Stimulated activated CD4-positive, alpha-beta T cell treated with anti-CD3 and anti-CD28 coated beads, Interleukin-12 subunit alpha, Interleukin-12 subunit beta, amount 100 ng/mL, for 24 hours (primary cell): ENCODE data around the gene COQ4.
"Not testable (repeated sequence)": the region's sequence is repeated elsewhere in the genome, so short reads cannot be mapped to it uniquely, and the experiment has no call there.

Experiments used
- DNase-seq, 2 experiments: peaks; one replicate each; pipeline ENCODE4 v3.0.0-alpha.2; 2020; ENCODE audit warnings: low read depth in 2 of 2

The COQ4 gene

DNA sequence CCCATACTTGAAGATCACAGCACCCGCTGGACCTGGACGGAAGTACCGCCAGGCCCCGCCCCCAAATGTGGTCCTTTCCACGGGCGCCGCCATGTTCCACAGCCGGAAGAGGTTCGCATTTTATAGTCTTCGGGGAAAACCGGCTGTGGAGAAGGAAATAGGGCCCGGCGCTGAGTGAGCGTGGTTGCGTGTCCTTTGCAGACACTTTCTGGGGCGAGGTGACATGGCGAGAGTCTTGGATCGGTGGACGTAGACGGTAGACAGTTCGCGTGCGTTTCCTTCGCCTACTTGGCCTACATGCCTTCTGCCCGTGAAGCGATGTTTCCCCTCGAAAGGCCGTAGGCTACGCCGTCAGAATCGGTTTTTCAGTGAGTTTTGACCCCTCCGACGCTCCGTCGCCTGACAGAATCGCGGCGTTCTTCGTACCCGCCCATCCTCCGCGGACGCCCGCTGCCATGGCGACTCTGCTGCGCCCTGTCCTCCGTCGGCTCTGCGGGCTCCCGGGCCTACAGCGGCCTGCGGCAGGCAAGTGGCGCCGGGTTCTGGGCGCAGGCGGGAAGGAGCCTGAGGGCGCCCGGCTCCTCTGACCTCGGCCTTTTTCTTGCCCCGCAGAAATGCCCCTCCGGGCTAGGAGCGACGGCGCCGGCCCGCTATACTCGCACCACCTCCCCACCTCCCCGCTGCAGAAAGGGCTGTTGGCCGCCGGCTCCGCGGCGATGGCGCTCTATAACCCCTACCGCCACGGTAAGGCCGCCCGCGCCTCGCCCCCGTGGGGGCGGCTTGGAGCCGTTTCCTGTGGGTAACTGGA is at the start of gene COQ4, which contains the start of gene TRUB2:
TSS of gene COQ4 (plus strand) at position 436 of the 808 bp plus-strand sequence. CDS start at position 456, 20 bp downstream.
TSS of gene TRUB2 (minus strand) at position 44 of the 808 bp plus-strand sequence. CDS start at position 5, 39 bp downstream.
- DNase-seq: peak; percentile 87 to 91

GRCh38 chr9:128274245-128274644 is 48.4 kb upstream of the COQ4 start:
- no peak for DNase-seq

- no peak for DNase-seq
Observed at GRCh38 chr9:128275198-128276007, 47.2 kb upstream of the COQ4 start, which contains the start of gene GOLGA2. TSS of gene GOLGA2 (minus strand) at chr9:128276007. CDS start at chr9:128275976, 31 bp downstream.

GRCh38 chr9:128276008-128276573 is 46.5 kb upstream of the COQ4 start, which contains the start of gene SWI5:
TSS of gene SWI5 (plus strand) at chr9:128276276.
- DNase-seq: peak; percentile 100

DNA sequence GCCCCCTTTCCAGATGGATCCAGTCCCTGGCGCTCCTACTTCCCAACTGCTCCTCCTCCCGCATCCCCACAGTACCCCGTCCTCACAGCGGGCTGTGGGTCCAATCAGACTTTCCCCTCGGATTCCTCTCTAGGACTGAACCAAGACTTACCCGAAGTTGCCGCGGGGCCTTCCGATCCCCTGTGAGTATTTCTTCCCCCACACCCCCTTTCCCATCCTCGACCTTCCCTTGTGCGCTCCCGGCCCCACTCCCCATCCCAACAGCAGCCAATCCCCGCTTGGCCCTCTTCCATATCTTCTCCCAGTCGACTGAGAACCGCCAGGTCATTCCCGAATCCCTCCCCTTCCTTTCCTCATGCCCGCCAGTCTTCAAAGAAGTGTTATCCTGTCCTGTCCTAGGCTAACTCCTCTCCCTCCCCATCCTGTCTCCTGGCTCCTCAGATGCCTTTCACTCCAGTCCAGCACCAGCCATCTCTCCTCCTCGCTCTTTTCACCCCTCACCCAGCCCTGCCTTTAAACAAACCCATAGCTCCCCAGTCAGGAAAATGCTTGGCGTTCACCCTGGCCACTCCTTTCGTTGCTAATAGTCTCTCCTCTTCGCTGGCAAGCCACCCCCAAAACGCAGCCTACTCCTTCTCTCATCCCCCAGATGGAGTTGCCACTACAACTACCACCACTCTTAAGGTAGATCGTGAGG is 45.9 kb upstream of the COQ4 start:
- DNase-seq: no peak

GRCh38 chr9:128279088-128280073 is 43.3 kb upstream of the COQ4 start:
- DNase-seq: not testable (repeated sequence)

GRCh38 chr9:128280084-128280622 is 42.5 kb upstream of the COQ4 start:
- no peak for DNase-seq

DNA sequence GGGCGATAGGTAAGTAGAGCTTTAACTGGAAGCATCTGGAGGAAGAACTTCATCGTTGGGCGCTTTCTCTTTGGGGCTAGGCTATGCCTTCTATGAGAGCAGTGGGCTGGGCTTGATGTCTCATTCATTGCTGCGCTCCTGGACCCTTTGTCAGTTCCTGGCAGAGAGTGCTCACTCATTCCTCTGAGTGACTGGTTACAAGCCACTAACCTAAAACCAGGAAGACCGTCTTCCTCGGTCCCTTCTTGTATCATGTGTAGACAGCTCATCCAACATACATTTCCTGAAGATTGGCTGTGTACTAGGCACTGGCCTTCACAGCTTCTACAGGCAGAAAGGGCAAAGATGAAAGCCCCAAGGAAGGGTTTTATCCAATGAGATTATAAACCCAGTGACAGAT is 40.1 kb upstream of the COQ4 start:
- no peak for DNase-seq

DNA sequence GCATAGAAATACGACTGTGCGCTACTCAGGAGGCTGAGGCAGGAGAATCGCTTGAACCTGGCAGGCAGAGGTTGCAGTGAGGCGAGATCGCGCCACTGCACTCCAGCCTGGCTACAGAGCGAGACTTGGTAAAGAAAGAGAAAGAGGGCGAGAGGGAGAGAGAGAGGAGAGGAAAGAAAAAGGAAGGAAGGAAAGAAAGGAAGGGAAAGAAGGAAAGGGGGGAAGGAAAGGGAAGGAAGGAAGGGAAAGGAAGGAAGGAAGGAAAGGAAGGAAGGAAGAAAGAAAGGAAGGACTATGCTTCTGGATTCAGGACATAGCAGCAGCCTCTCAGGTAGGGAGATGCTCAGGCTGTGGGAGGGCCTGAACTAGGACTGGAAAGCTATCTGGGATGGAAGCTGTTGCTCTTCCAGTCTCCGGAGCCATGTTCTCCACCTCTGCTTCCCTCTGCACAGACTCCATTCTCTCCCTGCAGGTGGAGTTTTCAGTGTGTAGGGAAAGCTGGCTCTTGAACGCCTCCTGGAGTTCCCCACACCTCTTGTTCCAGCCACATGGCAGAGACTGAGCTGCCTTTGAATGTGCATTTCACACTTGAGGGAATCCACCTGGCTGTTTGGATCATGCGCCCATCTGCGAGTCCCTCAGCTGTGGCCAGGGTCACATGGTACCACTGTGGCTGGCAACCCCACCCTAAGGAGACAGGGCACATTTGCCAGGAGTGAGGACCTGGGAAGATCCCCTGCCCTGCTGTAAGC is 37.4 kb upstream of the COQ4 start:
- no peak for DNase-seq

DNA sequence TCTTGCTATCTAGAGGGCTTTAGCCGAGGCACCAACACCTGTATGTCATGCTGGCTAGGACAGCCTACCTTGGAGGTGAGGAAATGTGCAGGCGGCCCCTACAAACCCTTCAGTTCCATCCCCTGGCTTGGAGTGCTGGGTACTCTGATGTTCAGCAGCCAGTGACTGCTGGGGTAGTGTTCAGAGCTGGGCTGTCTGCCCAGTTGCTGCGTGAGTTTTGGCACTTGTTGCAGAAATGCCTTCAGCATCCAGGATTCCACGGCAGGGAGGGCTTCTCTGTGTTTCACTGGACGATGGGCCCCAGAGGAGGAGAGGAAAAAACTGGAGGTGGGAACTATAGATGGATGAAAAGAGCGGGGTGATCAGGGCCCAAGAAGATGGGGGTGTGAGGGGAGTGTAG is 36.2 kb upstream of the COQ4 start:
- DNase-seq: no peak

DNA sequence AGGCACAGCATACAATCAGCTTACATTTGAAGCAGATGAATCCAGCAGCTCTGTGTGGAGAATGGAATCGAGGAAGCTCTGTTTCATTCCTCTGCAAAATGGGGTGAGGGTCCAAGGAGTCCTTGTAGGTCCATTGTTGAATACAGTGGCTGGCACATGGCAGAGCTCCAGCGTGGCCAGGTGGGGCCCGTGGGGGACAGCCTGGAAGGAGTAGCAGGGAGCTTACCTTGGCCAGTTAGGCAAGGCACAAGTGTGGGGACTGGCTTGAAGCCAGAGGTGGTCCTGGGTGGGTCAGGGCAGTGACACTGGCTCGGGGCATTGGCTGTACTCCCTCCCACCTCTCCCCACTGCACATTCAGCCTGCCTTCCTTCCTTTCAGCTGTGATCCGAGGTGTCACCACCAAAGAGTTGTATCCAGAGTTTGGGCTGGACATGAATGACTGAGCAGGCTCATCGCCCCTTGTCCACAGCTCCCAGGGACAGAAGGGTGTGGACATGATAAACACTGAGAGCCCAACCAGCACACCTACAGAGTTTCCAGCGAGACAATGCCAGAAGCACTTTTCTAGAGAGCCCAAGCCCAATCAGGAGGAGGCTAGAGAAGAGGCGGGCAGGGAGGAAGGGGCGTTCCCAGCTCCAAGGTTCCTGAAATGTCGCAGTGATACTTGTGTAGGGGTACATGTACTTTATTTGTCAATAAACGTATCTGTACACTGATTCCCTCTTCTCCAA is 34.2 kb upstream of the COQ4 start:
- DNase-seq: no peak

DNA sequence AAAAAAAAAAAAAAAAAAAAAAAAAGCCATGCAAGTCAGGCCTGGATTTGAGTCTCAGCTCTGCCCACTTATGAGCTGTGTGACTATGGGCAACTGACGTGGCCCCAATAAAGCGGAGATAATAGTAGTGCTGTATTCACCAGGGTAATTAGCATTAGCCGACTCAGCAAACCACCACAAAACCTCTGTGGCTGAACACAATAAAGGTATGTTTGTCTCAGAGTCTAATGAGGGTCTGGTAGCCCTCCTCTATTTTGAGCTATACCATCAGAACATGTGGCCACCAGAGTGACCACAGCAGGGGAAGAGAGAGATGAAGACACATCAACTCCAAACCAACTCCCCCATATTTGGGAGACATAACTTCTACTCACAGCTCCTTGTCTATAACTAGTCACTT is 30.6 kb upstream of the COQ4 start:
- DNase-seq: no peak

DNA sequence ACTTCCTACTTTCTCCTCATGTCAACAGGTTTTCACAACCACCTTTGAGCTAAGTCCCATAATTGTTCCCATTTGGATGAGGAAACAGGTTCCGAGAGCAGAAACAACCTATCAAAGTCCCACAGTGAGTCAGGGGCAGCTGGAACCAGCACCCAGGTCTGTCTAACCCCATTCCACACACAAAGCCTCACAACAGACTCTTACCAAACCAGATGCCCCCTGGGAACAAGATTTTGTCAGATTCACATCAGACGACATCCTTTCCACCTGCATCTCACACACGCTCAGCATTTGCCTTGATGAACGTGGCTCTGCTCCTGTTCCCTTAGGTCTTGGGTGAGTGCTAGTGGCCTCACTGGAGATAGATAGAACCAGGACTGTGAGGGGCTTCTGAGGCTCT is 29.5 kb upstream of the COQ4 start:
- no peak for DNase-seq

GRCh38 chr9:128294142-128294541 is 28.5 kb upstream of the COQ4 start:
- DNase-seq: no peak

GRCh38 chr9:128296340-128297220 is 26.1 kb upstream of the COQ4 start:
- DNase-seq: no peak

DNA sequence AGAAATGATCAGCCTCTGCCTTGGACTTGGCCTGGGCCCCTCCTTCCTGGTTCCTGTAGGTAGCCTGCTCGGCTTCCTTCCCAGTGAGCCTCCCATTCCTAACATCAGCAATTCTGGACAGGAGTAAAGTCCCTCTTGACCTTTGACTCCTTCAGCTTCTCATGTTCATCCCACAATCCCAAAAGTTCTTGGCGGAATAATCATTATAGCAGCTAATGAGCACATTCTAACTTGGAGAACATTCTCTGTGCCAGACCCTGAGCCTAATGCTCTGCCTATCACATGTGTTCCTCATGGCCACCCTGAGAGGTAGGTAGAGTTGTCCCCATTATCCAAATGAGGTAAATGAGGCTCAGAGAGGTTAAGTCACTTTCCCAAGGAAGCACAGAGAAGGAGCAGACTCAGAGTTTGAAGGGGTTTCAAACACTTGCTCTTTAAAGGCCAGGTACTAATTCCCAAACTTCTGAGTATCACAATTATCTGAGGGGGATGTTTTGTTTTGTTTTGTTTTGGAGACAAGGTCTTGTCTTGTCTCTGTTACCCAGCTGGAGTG is 25.3 kb upstream of the COQ4 start:
- no peak for DNase-seq
